Endothelial cell of umbilical vein (primary cell): ENCODE results near the gene ANP32E. TPM values are rescaled to one million over a fixed set of nuclear protein-coding genes. Genes with fewer than 3 reads are reported as not detected.

Source experiments
- BruUV-seq: library from RNA; stranded (reverse); fragments of 400-500 nt; replicated peaks from 2 replicates; lab custom pipeline; 2021; lab: Mats Ljungman, UMichigan
- CTCF ChIA-PET: fragments of 300-600, 350-600 bp; sonication (Branson Sonifier 250); formaldehyde crosslinking; loops from one replicate; lab custom pipeline; 2021; ENCODE audit warnings: antibody characterized with exemption, inconsistent platforms; lab: Charles Lee
- POLR2A ChIA-PET: fragments of 300-600, 350-600 bp; sonication (Branson Sonifier 250); formaldehyde crosslinking; loops from one replicate; lab custom pipeline; 2021; ENCODE audit warnings: antibody characterized with exemption, inconsistent platforms; lab: Charles Lee
- DNase-seq: peaks from one replicate; pipeline ENCODE4 v3.0.0-alpha.2; 2011; ENCODE audit warnings: low read depth, low spot score
- FAIRE-seq: peaks from 2 replicates; lab custom pipeline; 2011; peaks lifted over from hg19 to GRCh38; lab: Jason Lieb, UNC
- H2AFZ ChIP-seq: 2 replicates; pipeline ENCODE4 v1.6.0; 2012; ENCODE audit warnings: low read depth, low read length, control low read depth, inconsistent platforms
- H3K27ac ChIP-seq: 2 replicates; pipeline ENCODE4 v1.5.1; 2011; ENCODE audit warnings: low read depth, mild to moderate bottlenecking, control low read depth, low read length, moderate library complexity; ENCODE audit not compliant: insufficient read depth
- H3K27me3 ChIP-seq, 2 experiments: 2 replicates each; pipeline versions ENCODE4 v1.6.0 to v1.6.1; 2011; ENCODE audit warnings: low read length in 2 of 2, mixed read lengths in 1 of 2; ENCODE audit not compliant: control insufficient read depth in 2 of 2, insufficient read depth in 2 of 2
- H3K36me3 ChIP-seq, 2 experiments: 2 replicates in 1 of 2; 3 replicates in 1 of 2; pipeline ENCODE4 v1.5.1; 2011; ENCODE audit warnings: low read length in 2 of 2, mild to moderate bottlenecking in 1 of 2, moderate library complexity in 1 of 2; ENCODE audit not compliant: control insufficient read depth in 2 of 2, insufficient read depth in 2 of 2; ENCODE audit errors: extremely low read depth in 1 of 2
- H3K4me1 ChIP-seq: 3 replicates; pipeline ENCODE4 v1.5.1; 2011; ENCODE audit warnings: mild to moderate bottlenecking, low read length; ENCODE audit not compliant: control insufficient read depth, insufficient read depth; ENCODE audit errors: extremely low read depth
- H3K4me2 ChIP-seq: 2 replicates; pipeline ENCODE4 v1.6.1; 2011; ENCODE audit warnings: low read length, control low read depth, mixed read lengths; ENCODE audit not compliant: insufficient read depth
- H3K4me3 ChIP-seq, 3 experiments: fragments of 200-600 bp in 1 of 3; sonication (generic), shearing (Covaris generic) in 1 of 3; replicated peaks in 1 of 3; 2 replicates each; pipeline ENCODE4 v1.5.1; 2011 to 2016; ENCODE audit warnings: control low read depth in 3 of 3, low read length in 3 of 3, mild to moderate bottlenecking in 2 of 3, inconsistent platforms in 1 of 3, low read depth in 1 of 3, moderate library complexity in 1 of 3; ENCODE audit not compliant: insufficient read depth in 1 of 3
- H3K79me2 ChIP-seq: 2 replicates; pipeline ENCODE4 v1.6.0; 2012; ENCODE audit warnings: low read length, inconsistent platforms; ENCODE audit not compliant: control insufficient read depth, insufficient read depth
- H3K9ac ChIP-seq: replicated peaks from 2 replicates; pipeline ENCODE3; 2011; ENCODE audit warnings: low read length, control low read depth; ENCODE audit not compliant: insufficient read depth; ENCODE audit errors: extremely low read depth
- H3K9me1 ChIP-seq: replicated peaks from 3 replicates; pipeline ENCODE4 v1.6.0; 2011; ENCODE audit warnings: mild to moderate bottlenecking, low read length; ENCODE audit not compliant: control insufficient read depth, insufficient read depth; ENCODE audit errors: extremely low read depth
- H3K9me3 ChIP-seq: replicated peaks from 2 replicates; pipeline ENCODE4 v1.5.1; 2012; ENCODE audit warnings: low read length, inconsistent platforms; ENCODE audit not compliant: control insufficient read depth, insufficient read depth
- H4K20me1 ChIP-seq: replicated peaks from 2 replicates; pipeline ENCODE3; 2011; ENCODE audit warnings: mild to moderate bottlenecking, low read length; ENCODE audit not compliant: control insufficient read depth, insufficient read depth; ENCODE audit errors: extremely low read depth
- EZH2 ChIP-seq: IDR thresholded peaks from 2 replicates; pipeline ENCODE4 v1.6.1; 2012; ENCODE audit warnings: borderline replicate concordance, low read depth, mild to moderate bottlenecking, moderate library complexity, low read length, inconsistent platforms; ENCODE audit not compliant: severe bottlenecking
- FOS ChIP-seq: IDR thresholded peaks from 2 replicates; pipeline ENCODE4 v1.6.1; 2011; ENCODE audit warnings: mild to moderate bottlenecking, low read length, moderate library complexity, borderline replicate concordance; ENCODE audit not compliant: insufficient read depth
- GATA2 ChIP-seq: IDR thresholded peaks from 2 replicates; pipeline ENCODE4 v1.7.0; 2011; ENCODE audit warnings: low read depth, mild to moderate bottlenecking, moderate library complexity, mixed read lengths, low read length; ENCODE audit not compliant: insufficient read length, insufficient read depth
- JUN ChIP-seq: IDR thresholded peaks from 2 replicates; pipeline ENCODE4 v1.6.1; 2011; ENCODE audit warnings: borderline replicate concordance, low read depth; ENCODE audit not compliant: insufficient read length, insufficient read depth
- MYC ChIP-seq: IDR thresholded peaks from one replicate; pipeline ENCODE4 v1.6.1; 2011; ENCODE audit warnings: mild to moderate bottlenecking, low read depth, low read length
- POLR2A ChIP-seq: IDR thresholded peaks from 2 replicates; pipeline ENCODE4 v1.6.1; 2012; ENCODE audit warnings: low read depth, mild to moderate bottlenecking, control low read depth, low read length
- POLR2AphosphoS5 ChIP-seq: IDR thresholded peaks from 2 replicates; pipeline ENCODE4 v1.6.1; 2012; ENCODE audit warnings: low read depth, mild to moderate bottlenecking, control low read depth, low read length, moderate library complexity; ENCODE audit not compliant: insufficient read depth
- dilution Hi-C: fragments of 300-500 bp; cut with MboI; formaldehyde crosslinking; loops from one replicate; pipeline ENCODE4 v1.15.0; 2019; ENCODE audit warnings: low sequenced_read_pairs; ENCODE audit not compliant: extremely low pct_ligation_motif_present
- intact Hi-C: fragments of 100-400 bp; cut with micrococcal nuclease; formaldehyde crosslinking; loops from one replicate; pipeline ENCODE4 v1.10.0; 2022
- polyA plus RNA-seq, 4 experiments: library from polyadenylated mRNA; depleted of rRNA in 3 of 4; stranded (reverse) in 3 of 4; unstranded in 1 of 4; fragments of >200 nt; gene quantifications; 2 replicates each; pipeline versions ENCODE4 v1.2.1 to v1.2.3, GENCODE V29; 2011 to 2012; ENCODE audit warnings: missing spikeins in 1 of 4
- total RNA-seq: library from RNA; stranded (reverse); gene quantifications from 2 replicates; pipeline ENCODE4 v1.2.3, GENCODE V29; 2021
- TF ChIP-seq, protein P1 (sequence below), 2 donors: IDR thresholded peaks; 1 replicate in 1 of 2; 2 replicates in 1 of 2; pipeline ENCODE4 v1.5.1; 2011; ENCODE audit warnings: low read length in 2 of 2, mild to moderate bottlenecking in 2 of 2, moderate library complexity in 2 of 2, control low read depth in 1 of 2, inconsistent platforms in 1 of 2, low read depth in 1 of 2; ENCODE audit not compliant: insufficient read depth in 1 of 2; ENCODE audit errors: extremely low read depth in 1 of 2
- TF ChIP-seq, protein P2 (sequence below): IDR thresholded peaks from 2 replicates; pipeline ENCODE4 v1.6.1; 2011; ENCODE audit not compliant: insufficient read depth, insufficient read length

Gene ANP32E
- total and polyA plus RNA-seq, 2 donors (not counting 3 experiments of a cell fraction or from before 2014, with no cell fraction given) = 6.8 to 53.4 TPM

DNA sequence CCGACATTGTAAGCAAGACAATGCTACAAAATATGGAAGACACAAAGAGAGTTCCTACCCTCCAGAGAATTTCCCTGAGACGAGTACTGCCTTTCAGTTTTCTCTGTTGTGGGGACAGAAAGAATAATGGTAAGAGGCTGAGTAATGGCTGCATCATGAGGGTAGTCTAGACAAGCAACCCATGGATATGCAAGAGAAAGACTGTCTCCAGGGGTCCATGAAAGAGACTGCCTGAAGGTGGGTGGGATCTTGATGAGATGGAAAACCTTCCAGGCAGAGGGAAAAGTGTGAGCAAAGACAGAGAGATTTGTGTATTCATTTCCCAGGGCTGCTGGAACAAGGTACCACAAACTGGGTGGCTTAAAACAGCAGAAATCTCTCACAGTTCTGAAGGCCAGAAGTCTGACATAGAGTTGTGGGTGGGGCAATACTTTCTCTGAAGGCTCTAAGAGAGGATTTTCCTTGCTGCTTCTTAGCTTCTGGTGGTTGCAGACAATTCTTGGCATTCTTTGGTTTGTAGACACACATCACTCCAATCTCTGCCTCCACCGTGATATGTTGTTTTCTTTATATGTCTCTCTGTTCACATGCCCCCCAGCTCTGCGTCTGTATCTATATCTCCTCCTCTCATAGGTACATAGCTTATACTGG, 41.4 kb downstream of the ANP32E start:
- H4K20me1 ChIP-seq = no peaks in the 10 kb centered on the region
- H3K36me3 ChIP-seq = no peaks in the 10 kb centered on the region
- no TSS peak for BruUV-seq
- no peak for TF ChIP-seq FOS
- TF ChIP-seq POLR2AphosphoS5 = no peak
- TF ChIP-seq, protein P1, sequence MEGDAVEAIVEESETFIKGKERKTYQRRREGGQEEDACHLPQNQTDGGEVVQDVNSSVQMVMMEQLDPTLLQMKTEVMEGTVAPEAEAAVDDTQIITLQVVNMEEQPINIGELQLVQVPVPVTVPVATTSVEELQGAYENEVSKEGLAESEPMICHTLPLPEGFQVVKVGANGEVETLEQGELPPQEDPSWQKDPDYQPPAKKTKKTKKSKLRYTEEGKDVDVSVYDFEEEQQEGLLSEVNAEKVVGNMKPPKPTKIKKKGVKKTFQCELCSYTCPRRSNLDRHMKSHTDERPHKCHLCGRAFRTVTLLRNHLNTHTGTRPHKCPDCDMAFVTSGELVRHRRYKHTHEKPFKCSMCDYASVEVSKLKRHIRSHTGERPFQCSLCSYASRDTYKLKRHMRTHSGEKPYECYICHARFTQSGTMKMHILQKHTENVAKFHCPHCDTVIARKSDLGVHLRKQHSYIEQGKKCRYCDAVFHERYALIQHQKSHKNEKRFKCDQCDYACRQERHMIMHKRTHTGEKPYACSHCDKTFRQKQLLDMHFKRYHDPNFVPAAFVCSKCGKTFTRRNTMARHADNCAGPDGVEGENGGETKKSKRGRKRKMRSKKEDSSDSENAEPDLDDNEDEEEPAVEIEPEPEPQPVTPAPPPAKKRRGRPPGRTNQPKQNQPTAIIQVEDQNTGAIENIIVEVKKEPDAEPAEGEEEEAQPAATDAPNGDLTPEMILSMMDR (IDR thresholded peaks at IDR 0.05; ENCODE audit: extremely low read depth in 1 of 2, insufficient read depth in 1 of 2, low read depth in 1 of 2, low read length in 2 of 2) = no peak
- no peak for TF ChIP-seq JUN
- TF ChIP-seq, protein P2, sequence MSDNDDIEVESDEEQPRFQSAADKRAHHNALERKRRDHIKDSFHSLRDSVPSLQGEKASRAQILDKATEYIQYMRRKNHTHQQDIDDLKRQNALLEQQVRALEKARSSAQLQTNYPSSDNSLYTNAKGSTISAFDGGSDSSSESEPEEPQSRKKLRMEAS = no peak
- TF ChIP-seq EZH2 = no peak
- no peak for TF ChIP-seq GATA2
- TF ChIP-seq MYC = no peak
- no peak for TF ChIP-seq POLR2A
- H3K9ac ChIP-seq = no peak overlapping the region
- H3K4me1 ChIP-seq = no peaks in the 10 kb centered on the region
- no peak overlapping the region for H2AFZ ChIP-seq
- no peak overlapping the region for H3K4me3 ChIP-seq
- FAIRE-seq = no peak
- H3K27ac ChIP-seq = no peak overlapping the region
- POLR2A ChIA-PET = interaction anchor here (0.7 kb wide), 1 partner anchor 60 kb away, joined by 5 read pairs; no protein-coding TSS in a partner anchor
- intact Hi-C loops = no loop called here
- DNase-seq = no peak
- H3K9me3 ChIP-seq = no peaks in the 10 kb centered on the region
- peaks cover 0 to 7% of the 10 kb centered on the region in 2 experiments for H3K27me3 ChIP-seq
- H3K79me2 ChIP-seq = no peaks in the 10 kb centered on the region
- H3K4me2 ChIP-seq = no peak overlapping the region
- CTCF ChIA-PET = interaction anchor here (0.7 kb wide), 1 partner anchor 12 kb away, joined by 3 read pairs; no protein-coding TSS in a partner anchor
- no peaks in the 10 kb centered on the region for H3K9me1 ChIP-seq
- dilution Hi-C loops = no loop called here
